ENCODE measurements around the gene WSB2.
"Not testable (repeated sequence)": the region's sequence is repeated elsewhere in the genome, so short reads cannot be mapped to it uniquely, and the experiment has no call there.

Gene WSB2

GRCh38 chr12:118061011-118061872 is at the start of gene WSB2:
Gene WSB2, minus strand, starts transcription at chr12:118061179. Its CDS starts 131 bp downstream, at chr12:118061048.
- no peak for DNase-seq (ENCODE audit: low read depth)

- no peak for DNase-seq (ENCODE audit: low read depth)
Observed at GRCh38 chr12:118109088-118109487, 48.1 kb upstream of the WSB2 start.

DNA sequence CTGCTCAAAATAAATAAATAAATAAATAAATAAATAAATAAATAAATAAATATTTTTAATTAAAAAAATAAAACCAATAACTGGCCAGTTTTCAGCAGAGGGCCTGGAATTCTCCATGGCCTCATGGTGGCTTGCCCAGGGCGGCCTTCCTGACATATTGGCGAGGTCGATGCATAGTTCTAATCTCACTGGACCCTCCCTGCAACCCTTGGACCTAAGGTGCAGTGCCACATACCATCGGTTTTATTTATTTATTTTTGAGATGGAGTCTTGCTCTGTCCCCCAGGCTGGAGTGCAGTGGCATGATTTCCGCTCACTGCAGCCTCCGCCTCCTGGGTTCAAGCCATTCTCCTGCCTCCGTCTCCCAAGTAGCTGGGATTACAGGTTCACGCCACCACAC is 46.7 kb upstream of the WSB2 start:
- no peak for DNase-seq (ENCODE audit: low read depth)

- DNase-seq (ENCODE audit: low read depth): no peak
Observed at GRCh38 chr12:118107011-118107410, 46.0 kb upstream of the WSB2 start.

DNA sequence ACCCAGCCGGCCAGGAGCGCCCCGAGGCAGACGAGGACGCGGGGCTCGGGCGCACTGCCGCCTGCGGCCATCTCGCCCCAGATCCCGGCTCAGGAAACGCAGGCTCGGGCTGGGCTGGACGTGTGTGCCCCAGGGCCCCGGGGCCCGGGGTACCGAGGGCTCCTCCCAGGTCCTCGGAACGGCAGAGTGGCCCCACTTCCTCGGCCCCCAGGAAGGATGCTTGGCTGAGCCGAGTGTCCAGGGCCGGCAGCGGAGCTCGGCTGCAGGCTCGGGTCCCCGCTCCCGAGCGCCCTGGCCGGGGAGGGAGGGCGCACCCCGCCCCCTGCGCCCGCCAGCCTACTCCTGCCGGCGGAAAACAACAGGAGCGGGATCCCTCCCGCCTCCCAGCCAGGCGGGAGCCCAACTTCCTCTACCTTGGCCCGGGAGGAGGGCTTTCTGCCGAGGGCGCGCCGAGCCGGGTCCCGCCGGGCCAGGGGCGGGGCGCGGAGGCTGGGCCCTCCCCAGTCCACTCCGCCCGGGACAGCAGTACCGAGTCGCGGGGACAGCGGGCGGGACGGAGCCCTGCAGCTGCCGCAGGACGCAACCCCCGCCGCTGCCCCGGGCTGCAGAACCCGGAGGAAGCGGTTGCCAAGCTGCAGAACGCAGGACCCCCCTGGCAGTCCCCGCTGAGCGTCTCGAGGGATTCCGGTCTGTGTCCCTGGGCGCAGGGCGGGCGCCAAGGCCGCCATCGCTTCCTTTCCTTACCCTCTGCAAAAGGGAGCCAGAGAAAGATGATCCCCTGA is 42.8 kb upstream of the WSB2 start, which contains the start of gene VSIG10:
Gene VSIG10 (minus strand): TSS at position 411 of the 782 bp plus-strand sequence. CDS start 340 bp downstream, at position 71.
- DNase-seq (ENCODE audit: low read depth): no peak

- DNase-seq (ENCODE audit: low read depth): no peak
Observed at GRCh38 chr12:118103201-118103600, 42.2 kb upstream of the WSB2 start.

DNA sequence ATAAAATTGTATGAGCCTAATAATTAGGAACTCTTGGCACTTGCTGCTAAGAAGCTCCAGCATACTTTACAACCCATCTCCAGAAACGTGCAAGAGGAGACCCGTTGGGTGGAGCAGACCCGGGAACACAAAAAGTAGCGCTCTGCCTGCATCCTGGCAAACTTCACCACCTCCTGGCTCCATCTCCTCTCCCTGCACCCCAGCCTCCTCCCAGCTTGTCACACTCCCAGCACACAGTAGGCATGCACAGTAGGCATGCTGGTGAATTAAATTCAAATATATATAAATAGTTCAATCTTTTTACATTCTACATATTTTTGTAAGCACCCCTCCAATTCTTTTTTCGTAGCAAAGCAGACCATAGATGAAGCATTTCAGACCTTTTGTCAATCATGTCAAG is 41.6 kb upstream of the WSB2 start:
- no peak for DNase-seq (ENCODE audit: low read depth)

GRCh38 chr12:118102070-118102469 is 41.1 kb upstream of the WSB2 start:
- no peak for DNase-seq (ENCODE audit: low read depth)

DNA sequence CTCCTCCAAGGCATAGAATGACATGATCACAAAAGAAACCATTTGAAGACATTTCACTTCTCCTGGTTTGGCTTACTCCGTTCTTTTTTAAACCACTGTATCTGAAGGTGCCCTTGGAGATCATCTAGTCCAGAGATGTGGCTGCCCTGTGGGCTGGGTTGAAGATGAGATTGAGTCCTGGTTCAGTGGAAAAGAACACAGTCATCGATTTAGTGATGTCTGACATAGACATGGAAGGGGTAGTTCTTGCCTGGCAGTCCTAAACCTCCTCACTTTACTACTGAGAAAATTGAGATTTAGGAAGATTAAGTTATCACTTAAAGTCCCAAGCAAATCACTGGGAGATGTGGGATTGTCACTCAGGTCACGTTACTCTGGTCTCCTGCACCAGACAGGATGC is 40.1 kb upstream of the WSB2 start:
- no peak for DNase-seq (ENCODE audit: low read depth)

GRCh38 chr12:118098911-118099671 is 38.1 kb upstream of the WSB2 start:
- DNase-seq (ENCODE audit: low read depth): no peak

DNA sequence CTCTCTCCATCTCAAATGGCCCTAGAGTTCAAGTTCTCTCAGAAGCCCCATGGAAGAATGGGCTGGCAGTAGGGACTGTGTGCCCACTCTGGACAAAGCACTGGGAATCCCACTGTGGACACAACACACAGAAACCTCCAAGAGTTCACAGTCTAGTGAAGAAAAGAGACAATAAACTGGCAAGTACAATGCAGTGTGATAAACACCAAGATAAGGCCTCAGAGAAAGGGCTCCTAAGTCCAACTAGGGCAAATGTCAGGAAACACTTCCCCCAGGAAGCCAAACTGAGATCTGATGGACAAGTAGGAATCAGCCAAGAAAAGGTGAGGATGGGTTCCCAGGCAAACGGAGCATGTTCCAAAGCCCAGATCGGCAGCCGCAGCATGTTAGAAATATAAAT is 37.4 kb upstream of the WSB2 start:
- DNase-seq (ENCODE audit: low read depth): no peak

DNA sequence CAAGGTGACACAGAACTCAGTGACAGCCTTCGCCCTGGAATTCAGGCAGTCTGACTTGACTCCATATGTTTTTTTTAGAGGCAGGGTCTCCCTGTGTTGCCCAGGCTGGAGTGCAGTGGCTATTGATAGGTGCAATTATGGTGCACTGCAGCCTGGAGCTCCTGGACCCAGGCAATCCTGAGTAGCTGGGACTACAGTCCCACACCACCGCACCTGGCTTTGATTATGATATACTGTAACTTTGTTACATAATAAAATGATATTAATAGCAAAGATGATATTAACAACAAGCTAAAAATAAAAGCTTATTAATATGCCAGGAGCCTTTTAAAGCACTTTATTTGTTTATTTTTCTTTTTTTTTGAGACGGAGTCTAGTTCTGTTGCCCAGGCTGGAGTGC is 33.1 kb upstream of the WSB2 start:
- DNase-seq (ENCODE audit: low read depth): no peak

DNA sequence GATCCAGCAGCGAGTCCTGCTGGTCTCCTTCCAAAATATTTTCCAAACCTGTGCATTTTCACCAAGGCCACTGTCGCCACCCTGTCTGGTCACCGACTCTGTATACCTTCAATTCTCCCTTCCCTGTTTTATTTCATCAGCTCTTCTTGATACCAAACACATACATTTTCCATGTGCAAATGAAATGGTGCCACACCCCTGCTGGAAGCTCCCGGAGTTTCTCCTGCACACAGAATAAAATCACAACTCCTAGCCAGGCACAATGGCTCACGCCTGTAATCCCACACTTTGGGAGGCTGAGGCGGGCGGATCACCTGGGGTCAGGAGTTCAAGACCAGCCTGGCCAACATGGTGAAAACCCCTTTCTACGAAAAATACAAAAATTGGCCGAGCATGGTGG is 28.8 kb upstream of the WSB2 start:
- DNase-seq (ENCODE audit: low read depth): no peak

DNA sequence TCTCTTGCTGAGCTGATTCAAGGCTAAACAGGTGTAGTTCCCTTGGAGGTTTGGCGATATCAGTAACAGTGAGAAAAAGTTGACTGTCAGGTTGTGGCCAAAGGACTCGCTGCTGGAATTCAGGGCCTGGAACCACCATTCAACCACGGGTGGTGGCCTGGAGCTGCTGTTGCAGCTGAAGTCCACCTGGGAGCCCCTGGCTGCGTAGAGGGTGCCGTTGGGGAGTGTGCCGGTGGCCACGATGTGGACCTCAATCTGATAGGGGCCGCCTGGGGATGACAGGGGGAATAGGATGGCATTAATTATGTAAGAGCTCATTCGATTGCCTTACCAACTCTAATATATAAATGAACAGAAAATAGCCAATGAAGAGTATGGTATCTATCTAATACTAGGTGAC is 21.2 kb upstream of the WSB2 start:
- DNase-seq (ENCODE audit: low read depth): no peak

- not testable (repeated sequence) for DNase-seq (ENCODE audit: low read depth)
Observed at GRCh38 chr12:118081521-118081920, 20.5 kb upstream of the WSB2 start.

GRCh38 chr12:118073768-118074167 is 12.8 kb upstream of the WSB2 start:
- DNase-seq (ENCODE audit: low read depth): no peak

- no peak for DNase-seq (ENCODE audit: low read depth)
Observed at GRCh38 chr12:118070650-118071049, 9.7 kb upstream of the WSB2 start.

DNA sequence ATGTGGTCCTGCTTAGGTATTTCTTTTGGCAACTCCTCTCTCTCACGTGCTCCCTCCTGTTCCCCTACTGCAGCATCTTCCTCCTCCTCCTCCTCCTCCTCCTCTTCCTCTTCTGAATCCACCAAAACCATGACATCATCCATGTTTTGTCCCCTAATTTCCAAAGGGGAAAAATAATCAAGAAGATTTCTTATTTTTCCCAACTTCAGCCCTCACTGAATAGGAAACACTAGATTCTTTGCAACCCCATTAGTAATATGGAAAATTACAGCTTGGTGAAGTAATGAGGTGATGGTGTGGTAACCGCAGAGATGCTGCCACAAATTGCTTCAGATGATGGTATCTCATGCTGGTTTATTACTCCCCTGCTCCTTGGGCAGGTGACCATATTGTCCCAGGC is 7.5 kb upstream of the WSB2 start:
- DNase-seq (ENCODE audit: low read depth): no peak

DNA sequence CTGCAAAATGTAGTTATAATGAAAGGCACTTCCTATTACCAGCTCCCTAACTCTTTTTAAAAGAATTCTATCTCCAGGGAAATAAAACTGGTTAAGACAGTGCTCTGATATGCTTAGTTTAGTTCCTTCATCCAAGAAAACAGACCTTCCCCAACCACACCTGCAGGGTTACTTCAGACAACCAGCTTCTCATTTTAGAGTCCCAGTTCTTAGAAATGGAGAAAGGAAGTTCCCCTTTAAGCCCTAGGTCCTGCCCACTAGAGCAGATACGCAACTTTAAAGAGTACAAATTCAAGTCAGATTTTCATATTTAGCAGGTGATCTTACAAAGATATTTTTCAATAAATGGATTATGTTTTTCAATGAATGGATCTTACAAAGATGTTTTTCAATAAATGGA is 4.4 kb upstream of the WSB2 start:
- no peak for DNase-seq (ENCODE audit: low read depth)

DNA sequence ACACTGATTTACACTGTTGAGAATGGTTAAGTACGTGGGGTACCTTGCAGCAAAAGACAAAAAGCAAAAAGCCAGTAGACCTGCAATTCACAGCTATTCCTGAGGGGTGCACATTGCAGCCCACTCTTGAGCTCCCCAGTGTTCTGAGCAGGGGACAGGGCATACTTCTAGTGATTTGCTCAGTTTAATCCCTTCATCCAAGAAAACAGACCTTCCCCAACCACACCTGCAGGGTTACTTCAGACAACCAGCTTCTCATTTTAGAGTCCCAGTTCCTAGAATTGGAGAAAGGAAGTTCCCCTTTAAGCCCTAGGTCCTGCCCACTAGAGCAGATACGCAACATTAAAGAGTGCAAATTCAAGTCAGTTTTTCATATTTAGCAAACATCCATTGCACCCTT is 3.6 kb upstream of the WSB2 start:
- DNase-seq (ENCODE audit: low read depth): no peak

- no peak for DNase-seq (ENCODE audit: low read depth)
Observed at GRCh38 chr12:118063576-118064391, 2.8 kb upstream of the WSB2 start.
